PC-3 (cell line): ENCODE measurements around the gene LRRC56. TPM values are rescaled to one million over a fixed set of nuclear protein-coding genes. Genes with fewer than 3 reads are reported as not detected.

Experiments
- ATAC-seq: fragments of 200-7000 bp; cut with Tn5 transposase; 2 replicates; pipeline ENCODE4 v1.9.1; 2020; ENCODE audit warnings: mild to moderate bottlenecking, moderate library complexity
- BruUV-seq: library from RNA; stranded (reverse); fragments of 400-500 nt; replicated peaks from 2 replicates; lab custom pipeline; 2021; lab: Mats Ljungman, UMichigan
- CTCF ChIA-PET: fragments of 300-600 bp; sonication (Branson Sonifier 250); formaldehyde crosslinking; loops from one replicate; lab custom pipeline; 2022; ENCODE audit warnings: antibody characterized with exemption; lab: Charles Lee
- POLR2A ChIA-PET: fragments of 300-600 bp; sonication (Branson Sonifier 250); formaldehyde crosslinking; loops from one replicate; lab custom pipeline; 2022; ENCODE audit warnings: antibody characterized with exemption; ENCODE audit not compliant: unreplicated experiment; lab: Charles Lee
- DNase-seq: peaks from one replicate; pipeline ENCODE4 v3.0.0-alpha.2; 2015
- H2AFZ ChIP-seq: fragments of 300-600 bp; sonication (generic); 2 replicates; pipeline ENCODE4 v1.6.0; 2016; ENCODE audit warnings: antibody characterized with exemption, low read length
- H3F3A ChIP-seq: fragments of 300-600 bp; sonication (generic); one replicate; pipeline ENCODE4 v1.6.0; 2017; ENCODE audit warnings: antibody characterized with exemption, low read length, control low read depth, mild to moderate bottlenecking; ENCODE audit not compliant: unreplicated experiment
- H3K27ac ChIP-seq: fragments of 300-600 bp; sonication (generic); 2 replicates; pipeline ENCODE4 v1.5.1; 2016; ENCODE audit warnings: mild to moderate bottlenecking, low read length
- H3K27me3 ChIP-seq: fragments of 300-600 bp; sonication (generic); 2 replicates; pipeline ENCODE4 v1.6.1; 2016; ENCODE audit warnings: low read length, mixed read lengths
- H3K36me3 ChIP-seq: fragments of 300-600 bp; sonication (generic); 2 replicates; pipeline ENCODE4 v1.6.1; 2016; ENCODE audit warnings: low read depth, mixed run types, low read length, mixed read lengths
- H3K4me1 ChIP-seq: fragments of 300-600 bp; sonication (generic); 2 replicates; pipeline ENCODE4 v1.5.1; 2016; ENCODE audit warnings: low read length; ENCODE audit not compliant: insufficient read depth
- H3K4me2 ChIP-seq: fragments of 300-600 bp; sonication (generic); 2 replicates; pipeline ENCODE4 v1.6.0; 2016; ENCODE audit warnings: low read length
- H3K4me3 ChIP-seq: fragments of 300-600 bp; sonication (generic); 2 replicates; pipeline ENCODE4 v1.5.1; 2016; ENCODE audit warnings: mild to moderate bottlenecking, low read length, mixed read lengths
- H3K79me2 ChIP-seq: fragments of 300-600 bp; sonication (generic); 2 replicates; pipeline ENCODE4 v1.6.1; 2017; ENCODE audit warnings: low read length, mixed read lengths
- H3K9ac ChIP-seq: fragments of 300-600 bp; sonication (generic); 2 replicates; pipeline ENCODE4 v1.6.0; 2016; ENCODE audit warnings: mild to moderate bottlenecking, low read length
- H3K9me2 ChIP-seq: fragments of 300-600 bp; sonication (generic); replicated peaks from 2 replicates; pipeline ENCODE4 v1.6.1; 2016; ENCODE audit warnings: mixed run types, low read length, mixed read lengths
- H3K9me3 ChIP-seq: fragments of 300-600 bp; sonication (generic); 2 replicates; pipeline ENCODE4 v1.6.1; 2016; ENCODE audit warnings: low read length, mixed read lengths
- H4K20me1 ChIP-seq: fragments of 300-600 bp; sonication (generic); 2 replicates; pipeline ENCODE4 v1.6.1; 2016; ENCODE audit warnings: low read length, mixed read lengths
- EZH2 ChIP-seq: fragments of 300-600 bp; sonication (generic); IDR thresholded peaks from one replicate; pipeline ENCODE4 v1.6.1; 2017; ENCODE audit warnings: antibody characterized with exemption, mild to moderate bottlenecking, low read length; ENCODE audit not compliant: unreplicated experiment
- EZH2phosphoT487 ChIP-seq: fragments of 300-600 bp; sonication (generic); IDR thresholded peaks from 2 replicates; pipeline ENCODE4 v1.6.1; 2018; ENCODE audit warnings: mild to moderate bottlenecking, antibody characterized with exemption, low read length, borderline replicate concordance
- intact Hi-C: fragments of 100-400 bp; cut with micrococcal nuclease; formaldehyde crosslinking; loops from 2 replicates; pipeline ENCODE4 v1.9.0; 2023
- total RNA-seq: library from RNA; depleted of rRNA; stranded (reverse); fragments of >200 nt; gene quantifications from 2 replicates; pipeline ENCODE4 v1.2.3, GENCODE V29; 2014
- TF ChIP-seq, protein P1 (sequence below): fragments of 300-600 bp; sonication (generic); conservative IDR thresholded peaks from 2 replicates; pipeline ENCODE4 v1.5.1; 2017; ENCODE audit warnings: antibody characterized with exemption, low read depth, mild to moderate bottlenecking, low read length

LRRC56 gene
- total RNA-seq, 1 experiment from 2014 or later = 1.5 TPM

DNA sequence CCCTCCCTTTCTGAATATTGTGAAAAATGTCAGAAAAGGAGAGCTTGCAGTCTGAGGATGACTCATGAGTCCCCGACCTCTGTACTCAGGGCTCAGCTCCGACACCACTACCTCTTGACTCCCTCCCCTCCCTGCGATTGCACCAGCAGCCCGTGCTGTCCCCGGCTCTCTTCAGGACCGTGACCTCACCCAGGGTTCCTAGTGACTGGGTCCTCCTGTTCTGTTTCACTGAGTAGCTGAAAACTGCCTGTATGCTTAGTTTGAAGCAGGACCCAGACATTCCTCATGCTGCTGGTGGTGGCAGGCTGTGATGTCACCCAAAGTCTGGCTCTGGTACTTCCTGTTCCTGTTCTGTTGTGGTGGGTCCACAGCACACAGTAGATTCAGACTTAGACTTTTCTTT is 50.7 kb downstream of the LRRC56 start:
- intact Hi-C loops = no loop called here
- Histone ChIP-seq H3K9me2 (no peaks in the 10 kb centered on the region), H2AFZ (no peak overlapping the region), H4K20me1 (peaks cover 10% of the 10 kb centered on the region; the same call in 1 of the 2 replicates), H3K79me2 (peaks cover 32% of the 10 kb centered on the region), H3F3A (no peaks in the 10 kb centered on the region), H3K4me3 (no peak overlapping the region), H3K9me3 (no peaks in the 10 kb centered on the region), H3K4me1 (no peaks in the 10 kb centered on the region), H3K4me2 (no peak overlapping the region), H3K36me3 (peaks cover 46% of the 10 kb centered on the region), H3K27me3 (no peaks in the 10 kb centered on the region), H3K27ac (no peak overlapping the region), H3K9ac (no peak overlapping the region)
- DNase-seq (no peak), ATAC-seq (no peak; the same call in 1 of the 2 replicates)
- ChIA-PET CTCF (no interaction called here), POLR2A (no interaction called here)
- no TSS peak for BruUV-seq
- no peak for TF ChIP-seq EZH2
- TF ChIP-seq EZH2phosphoT487 = no peak
- TF ChIP-seq, protein P1, sequence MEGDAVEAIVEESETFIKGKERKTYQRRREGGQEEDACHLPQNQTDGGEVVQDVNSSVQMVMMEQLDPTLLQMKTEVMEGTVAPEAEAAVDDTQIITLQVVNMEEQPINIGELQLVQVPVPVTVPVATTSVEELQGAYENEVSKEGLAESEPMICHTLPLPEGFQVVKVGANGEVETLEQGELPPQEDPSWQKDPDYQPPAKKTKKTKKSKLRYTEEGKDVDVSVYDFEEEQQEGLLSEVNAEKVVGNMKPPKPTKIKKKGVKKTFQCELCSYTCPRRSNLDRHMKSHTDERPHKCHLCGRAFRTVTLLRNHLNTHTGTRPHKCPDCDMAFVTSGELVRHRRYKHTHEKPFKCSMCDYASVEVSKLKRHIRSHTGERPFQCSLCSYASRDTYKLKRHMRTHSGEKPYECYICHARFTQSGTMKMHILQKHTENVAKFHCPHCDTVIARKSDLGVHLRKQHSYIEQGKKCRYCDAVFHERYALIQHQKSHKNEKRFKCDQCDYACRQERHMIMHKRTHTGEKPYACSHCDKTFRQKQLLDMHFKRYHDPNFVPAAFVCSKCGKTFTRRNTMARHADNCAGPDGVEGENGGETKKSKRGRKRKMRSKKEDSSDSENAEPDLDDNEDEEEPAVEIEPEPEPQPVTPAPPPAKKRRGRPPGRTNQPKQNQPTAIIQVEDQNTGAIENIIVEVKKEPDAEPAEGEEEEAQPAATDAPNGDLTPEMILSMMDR = no peak

DNA sequence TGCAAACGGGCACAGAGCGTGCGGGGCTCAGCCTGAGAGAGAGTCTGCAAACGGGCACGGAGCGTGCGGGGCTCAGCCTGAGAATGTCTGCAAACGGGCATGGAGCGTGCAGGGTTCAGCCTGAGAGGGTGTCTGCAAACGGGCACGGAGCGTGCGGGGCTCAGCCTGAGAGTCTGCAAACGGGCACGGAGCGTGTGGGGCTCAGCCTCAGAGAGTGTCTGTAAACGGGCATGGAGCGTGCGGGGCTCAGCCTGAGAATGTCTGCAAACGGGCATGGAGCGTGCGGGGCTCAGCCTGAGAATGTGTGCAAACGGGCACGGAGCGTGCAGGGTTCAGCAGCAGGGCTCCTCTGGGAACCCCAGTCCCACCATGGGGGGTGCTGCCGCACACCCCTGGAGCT is 52.5 kb downstream of the LRRC56 start:
- no peaks in the 10 kb centered on the region for H4K20me1 ChIP-seq
- no peak overlapping the region for H3K9ac ChIP-seq

DNA sequence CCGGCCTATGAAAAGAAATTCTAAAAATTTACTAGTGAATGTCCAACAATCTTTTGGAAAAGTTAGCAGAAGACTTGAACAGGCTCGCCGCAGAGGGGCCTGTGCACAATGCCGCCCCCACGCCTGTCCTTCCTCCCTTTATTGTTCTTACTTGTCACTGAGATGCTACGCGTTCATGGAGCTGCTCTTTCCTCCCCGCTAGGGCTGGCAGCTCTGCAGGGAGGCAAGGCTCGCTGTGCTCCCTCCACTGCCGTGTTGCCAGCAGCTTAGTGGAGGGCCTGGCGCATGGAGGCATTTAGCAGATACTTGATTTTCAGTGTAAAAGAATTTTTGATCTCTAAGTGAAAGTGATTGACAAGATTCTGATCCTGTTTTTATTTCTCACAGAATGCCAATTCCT is 53.7 kb downstream of the LRRC56 start:
- Histone ChIP-seq H2AFZ (no peak overlapping the region), H3K9ac (no peak overlapping the region), H3K4me1 (no peaks in the 10 kb centered on the region), H3K27me3 (no peaks in the 10 kb centered on the region), H4K20me1 (no peaks in the 10 kb centered on the region), H3K36me3 (peaks cover 52% of the 10 kb centered on the region), H3F3A (no peaks in the 10 kb centered on the region), H3K4me3 (no peak overlapping the region), H3K9me2 (no peaks in the 10 kb centered on the region), H3K79me2 (peaks cover 23% of the 10 kb centered on the region), H3K4me2 (no peak overlapping the region), H3K9me3 (no peaks in the 10 kb centered on the region), H3K27ac (no peak overlapping the region)
- no TSS peak for BruUV-seq
- ATAC-seq (no peak), DNase-seq (no peak)
- TF ChIP-seq EZH2 (no peak), EZH2phosphoT487 (no peak)
- TF ChIP-seq, protein P1 = no peak
- CTCF ChIA-PET = no interaction called here
- POLR2A ChIA-PET = no interaction called here
- intact Hi-C loops = no loop called here

More for the DNA sequence above, 52.5 kb downstream of the LRRC56 start:
- TF ChIP-seq EZH2 (no peak), EZH2phosphoT487 (no peak)
- TF ChIP-seq, protein P1 = no peak
- no peak for DNase-seq
- Histone ChIP-seq H3F3A (no peaks in the 10 kb centered on the region), H3K4me3 (no peak overlapping the region), H3K27me3 (no peaks in the 10 kb centered on the region), H2AFZ (no peak overlapping the region), H3K9me3 (no peaks in the 10 kb centered on the region), H3K36me3 (peaks cover 49% of the 10 kb centered on the region), H3K79me2 (peaks cover 19% of the 10 kb centered on the region), H3K9me2 (no peaks in the 10 kb centered on the region), H3K4me1 (no peaks in the 10 kb centered on the region), H3K4me2 (no peak overlapping the region), H3K27ac (no peak overlapping the region)
- ChIA-PET POLR2A (no interaction called here), CTCF (interaction anchor here (0.5 kb wide), 1 partner anchor 10 kb away, joined by 5 read pairs; no protein-coding TSS in a partner anchor)
- no peak for ATAC-seq
- intact Hi-C loops = no loop called here
- BruUV-seq = no TSS peak
